GM12873 (cell line): ENCODE results near the gene NUDT14.

ENCODE experiments used
- TF ChIP-seq, protein P1 (sequence below): IDR thresholded peaks from 2 replicates; pipeline ENCODE4 v1.5.1; 2012; ENCODE audit warnings: low read depth, mild to moderate bottlenecking, moderate library complexity, low read length, control low read depth; ENCODE audit not compliant: insufficient read depth; ENCODE audit errors: missing control alignments

Gene NUDT14

DNA sequence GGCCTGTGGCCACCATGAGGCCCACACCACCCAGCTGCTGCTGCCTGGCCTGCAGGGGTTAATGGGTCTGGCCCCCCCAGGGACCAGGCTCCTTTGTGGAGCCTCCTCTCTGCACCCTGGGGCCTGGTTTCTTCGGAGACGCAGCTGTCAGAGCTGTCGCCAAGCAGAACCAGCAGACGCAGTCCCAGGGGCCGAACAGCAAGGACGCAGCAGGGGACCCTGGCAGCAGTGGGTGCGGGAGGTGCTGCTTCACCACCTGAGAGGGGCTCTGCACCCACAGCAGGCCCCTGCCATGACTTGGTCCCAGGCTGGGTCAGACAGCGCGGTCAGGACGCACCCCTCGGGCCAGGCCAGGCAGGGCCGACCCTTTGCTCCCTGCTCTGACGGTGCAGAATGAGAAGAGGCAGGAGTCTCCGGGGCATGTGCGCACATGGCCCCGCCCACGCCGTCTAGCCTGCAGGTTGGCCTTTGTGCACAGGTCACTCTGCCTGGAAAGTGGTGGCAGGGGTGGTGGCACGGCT lies 43.0 kb downstream of the NUDT14 start:
- TF ChIP-seq, protein P1, sequence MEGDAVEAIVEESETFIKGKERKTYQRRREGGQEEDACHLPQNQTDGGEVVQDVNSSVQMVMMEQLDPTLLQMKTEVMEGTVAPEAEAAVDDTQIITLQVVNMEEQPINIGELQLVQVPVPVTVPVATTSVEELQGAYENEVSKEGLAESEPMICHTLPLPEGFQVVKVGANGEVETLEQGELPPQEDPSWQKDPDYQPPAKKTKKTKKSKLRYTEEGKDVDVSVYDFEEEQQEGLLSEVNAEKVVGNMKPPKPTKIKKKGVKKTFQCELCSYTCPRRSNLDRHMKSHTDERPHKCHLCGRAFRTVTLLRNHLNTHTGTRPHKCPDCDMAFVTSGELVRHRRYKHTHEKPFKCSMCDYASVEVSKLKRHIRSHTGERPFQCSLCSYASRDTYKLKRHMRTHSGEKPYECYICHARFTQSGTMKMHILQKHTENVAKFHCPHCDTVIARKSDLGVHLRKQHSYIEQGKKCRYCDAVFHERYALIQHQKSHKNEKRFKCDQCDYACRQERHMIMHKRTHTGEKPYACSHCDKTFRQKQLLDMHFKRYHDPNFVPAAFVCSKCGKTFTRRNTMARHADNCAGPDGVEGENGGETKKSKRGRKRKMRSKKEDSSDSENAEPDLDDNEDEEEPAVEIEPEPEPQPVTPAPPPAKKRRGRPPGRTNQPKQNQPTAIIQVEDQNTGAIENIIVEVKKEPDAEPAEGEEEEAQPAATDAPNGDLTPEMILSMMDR = no peak

DNA sequence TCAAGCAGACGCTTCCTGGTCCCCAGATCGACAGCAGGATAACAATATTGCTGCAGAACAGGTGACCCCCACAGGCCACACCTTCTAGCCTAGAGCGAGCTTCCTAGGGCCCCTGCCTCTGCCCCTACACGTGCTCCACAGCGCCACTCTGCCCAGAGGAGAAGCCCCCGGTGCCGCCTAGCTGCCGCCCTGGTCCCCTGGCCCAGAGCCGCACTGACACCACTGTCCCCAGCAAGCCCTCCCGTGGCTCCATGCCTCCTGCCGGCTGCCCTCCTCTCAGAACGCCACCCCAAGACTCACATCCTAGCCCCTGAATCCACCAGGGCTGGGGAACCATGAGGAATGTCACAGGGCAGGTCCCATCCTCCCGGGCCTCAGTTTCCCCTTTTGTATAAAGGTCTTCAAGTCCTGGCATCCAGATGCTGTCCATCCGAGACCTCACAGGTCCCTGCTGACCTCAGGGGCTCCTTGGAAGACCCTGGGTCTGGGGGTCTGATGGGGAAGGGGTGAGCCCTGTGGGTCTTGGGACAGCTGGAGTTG lies 43.6 kb downstream of the NUDT14 start:
- TF ChIP-seq, protein P1 = no peak

DNA sequence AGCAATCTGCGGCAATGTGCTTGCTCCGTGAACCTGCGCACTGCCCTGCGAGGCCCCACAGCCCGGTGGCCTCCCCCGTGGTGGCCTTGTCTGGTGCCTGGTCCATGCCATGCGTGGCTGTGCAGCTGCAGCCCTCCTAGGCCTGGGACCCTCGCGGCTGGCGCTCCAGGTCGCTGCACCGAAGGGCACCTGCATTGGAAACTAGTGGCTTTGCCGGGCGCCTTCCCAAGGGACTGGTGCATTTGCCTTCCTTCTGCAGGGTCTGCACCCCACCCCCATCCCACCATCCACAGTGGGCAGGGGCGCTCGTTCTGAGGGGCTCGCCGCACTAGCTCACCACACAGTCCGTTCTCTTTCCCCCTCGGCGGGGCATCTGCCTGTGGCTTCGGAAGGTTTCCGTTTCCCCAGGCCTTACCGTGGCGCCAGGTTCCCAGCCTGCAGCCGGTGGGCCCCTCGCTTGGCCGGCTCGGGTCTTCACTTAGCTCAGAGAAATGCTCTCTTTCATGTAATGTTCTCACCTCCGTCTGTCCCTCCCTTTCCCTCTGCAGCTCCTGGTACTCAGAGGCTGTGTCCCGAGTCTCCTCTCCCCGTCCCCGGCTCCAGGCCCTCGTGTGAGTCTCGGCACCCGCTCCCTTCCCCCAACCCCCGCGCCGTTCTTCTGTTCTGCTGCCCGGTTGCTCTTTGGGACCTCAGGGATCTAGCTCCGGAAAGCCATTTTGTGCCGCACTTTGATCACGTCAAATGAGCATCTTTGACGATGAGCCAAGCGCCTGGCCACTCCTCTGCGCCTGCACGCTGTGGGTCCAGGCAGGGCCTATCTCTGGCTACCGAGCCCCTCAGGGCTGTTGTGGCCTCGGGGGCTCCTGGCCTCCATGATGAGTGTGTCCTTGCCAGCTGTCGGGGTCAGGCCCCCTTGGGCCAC lies 44.5 kb downstream of the NUDT14 start:
- TF ChIP-seq, protein P1 = no peak

DNA sequence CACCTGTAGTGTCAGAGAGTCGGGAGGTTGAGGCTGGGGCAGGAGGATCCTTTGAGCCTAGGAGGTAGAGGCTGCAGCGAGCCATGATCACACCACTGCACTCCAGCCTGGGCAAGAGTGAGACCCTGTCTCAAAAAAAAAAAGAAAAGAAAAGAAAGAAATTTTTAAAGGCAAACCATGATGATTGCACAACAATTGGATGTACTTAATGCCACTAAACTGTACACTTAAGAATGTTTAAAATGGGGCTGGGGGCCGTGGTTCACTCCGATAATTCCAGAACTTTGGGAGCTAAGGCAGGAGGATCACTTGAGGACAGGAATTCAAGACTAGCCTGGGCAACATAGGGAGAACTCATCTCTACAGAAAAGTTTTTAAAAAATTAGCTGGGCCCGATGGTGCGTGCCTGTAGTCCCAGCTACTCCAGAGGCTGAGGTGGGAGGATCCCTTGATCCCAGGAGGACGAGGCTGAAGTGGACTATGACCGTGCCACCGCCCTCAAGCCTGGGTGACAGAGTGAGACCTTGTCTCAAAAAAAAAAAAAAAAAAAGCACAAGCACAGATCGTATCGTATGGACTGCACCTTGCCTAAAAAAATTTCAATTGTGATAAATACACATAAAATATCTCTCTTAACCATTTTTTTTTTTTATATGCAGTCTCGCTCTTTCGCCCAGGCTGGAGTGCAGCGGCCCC lies 45.3 kb downstream of the NUDT14 start:
- TF ChIP-seq, protein P1 = no peak

DNA sequence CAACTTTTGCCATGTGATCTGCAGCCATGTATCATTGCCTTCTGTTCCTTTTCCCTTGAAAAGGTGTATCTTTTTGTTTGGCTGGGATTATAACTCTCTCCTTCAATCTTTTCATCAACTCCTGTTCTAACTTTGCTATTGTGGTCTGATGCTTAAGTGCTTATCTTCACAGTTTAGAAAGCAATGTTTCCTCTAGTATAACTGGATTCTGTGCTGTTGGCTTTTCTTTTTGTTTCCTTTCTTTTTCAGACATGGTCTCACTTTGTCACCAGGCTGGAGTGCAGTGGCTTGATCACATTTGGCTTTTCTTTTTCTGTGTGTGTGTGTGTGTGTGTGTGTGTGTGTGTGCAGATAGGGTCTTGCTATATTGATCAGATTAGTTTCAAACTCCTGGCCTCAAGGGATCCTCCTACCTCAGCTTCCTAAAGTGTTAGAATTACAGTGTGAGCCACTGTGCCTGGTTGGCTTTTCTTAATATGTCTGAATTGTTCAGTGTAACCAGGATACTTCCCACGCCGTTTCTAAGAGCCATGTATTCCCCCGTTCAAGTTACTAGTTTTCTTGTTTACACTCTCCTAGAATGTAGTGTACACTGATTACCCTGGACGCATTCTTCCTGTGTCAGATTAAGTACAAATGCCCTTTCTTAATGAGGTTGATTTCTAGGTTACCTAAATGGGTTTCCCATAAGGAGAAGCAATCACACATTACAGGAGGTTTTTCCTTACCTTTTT lies 48.0 kb downstream of the NUDT14 start:
- TF ChIP-seq, protein P1 = no peak

DNA sequence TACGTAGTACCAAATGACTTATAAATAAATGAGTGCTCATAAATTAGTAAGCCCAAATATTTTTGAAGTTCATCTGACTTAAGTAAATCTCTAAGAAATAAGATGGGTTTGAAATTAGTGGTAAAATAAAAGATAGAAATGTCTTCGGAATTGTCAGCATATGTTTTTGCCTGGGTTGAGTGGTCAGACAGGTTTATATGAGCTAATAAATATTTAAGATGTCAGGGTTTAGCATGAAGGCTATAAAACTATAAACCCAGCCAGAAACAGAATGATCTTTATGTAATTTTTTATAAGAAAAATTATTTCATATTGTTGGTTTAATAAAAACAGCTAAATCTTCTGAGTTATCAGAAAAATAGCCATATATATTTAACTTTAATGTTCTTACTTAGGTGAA lies 49.9 kb downstream of the NUDT14 start:
- TF ChIP-seq, protein P1 = no peak

DNA sequence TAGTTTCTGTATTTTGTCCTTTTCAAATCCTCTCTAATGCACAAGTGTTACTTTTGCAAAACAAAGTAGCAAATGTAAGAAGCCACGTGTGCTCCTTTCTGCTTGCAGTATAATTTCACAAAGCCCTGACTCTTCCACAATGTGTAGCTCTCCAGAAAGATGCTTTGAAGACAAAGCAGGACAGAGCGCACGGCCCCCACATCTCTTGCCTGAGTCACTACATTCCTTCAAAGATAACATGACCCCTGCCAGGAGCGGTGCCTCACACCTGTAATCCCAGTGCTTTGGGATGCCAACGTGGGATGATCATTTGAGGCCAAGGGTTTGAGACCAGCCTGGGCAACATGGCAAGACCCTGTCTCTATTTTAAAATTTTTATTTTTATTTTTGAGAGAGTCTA lies 53.1 kb downstream of the NUDT14 start:
- TF ChIP-seq, protein P1 = no peak
